OCI-LY7 (cell line): ENCODE data around the gene NAV1. TPM values are rescaled to one million over a fixed set of nuclear protein-coding genes. Genes with fewer than 3 reads are reported as not detected.

Source experiments
- BruUV-seq: library from RNA; stranded (reverse); fragments of 400-500 nt; replicated peaks from 2 replicates; lab custom pipeline; 2021; lab: Mats Ljungman, UMichigan
- CTCF ChIA-PET: fragments of 300-600 bp; sonication (Branson Sonifier 250); formaldehyde crosslinking; loops from one replicate; lab custom pipeline; 2022; ENCODE audit warnings: antibody characterized with exemption; ENCODE audit not compliant: unreplicated experiment; lab: Charles Lee
- POLR2A ChIA-PET: fragments of 300-600 bp; sonication (Branson Sonifier 250); formaldehyde crosslinking; loops from one replicate; lab custom pipeline; 2022; ENCODE audit warnings: antibody characterized with exemption; lab: Charles Lee
- DNase-seq: peaks from one replicate; pipeline ENCODE4 v3.0.0-alpha.2; 2015; ENCODE audit warnings: low spot score
- H2AFZ ChIP-seq: fragments of 200-600 bp; sonication (generic), shearing (Covaris generic); 2 replicates; pipeline ENCODE4 v1.6.1; 2014; ENCODE audit warnings: mild to moderate bottlenecking, antibody characterized with exemption, low read length, moderate library complexity
- H3K27ac ChIP-seq: fragments of 200-600 bp; sonication (generic); 2 replicates; pipeline ENCODE4 v1.5.1; 2014; ENCODE audit warnings: mixed run types, low read depth, mild to moderate bottlenecking, moderate library complexity, low read length, inconsistent platforms; ENCODE audit not compliant: poor library complexity, severe bottlenecking
- H3K36me3 ChIP-seq: fragments of 200-600 bp; sonication (generic); 2 replicates; pipeline ENCODE4 v1.6.1; 2014; ENCODE audit warnings: mild to moderate bottlenecking, antibody characterized with exemption, low read length, moderate library complexity, mixed read lengths; ENCODE audit not compliant: insufficient read depth
- H3K4me1 ChIP-seq: fragments of 200-600 bp; sonication (generic); 2 replicates; pipeline ENCODE4 v1.5.1; 2014; ENCODE audit warnings: mild to moderate bottlenecking, low read length; ENCODE audit not compliant: insufficient read depth, poor library complexity, severe bottlenecking
- H3K4me2 ChIP-seq: fragments of 200-600 bp; sonication (generic); 2 replicates; pipeline ENCODE4 v1.6.1; 2014; ENCODE audit warnings: mild to moderate bottlenecking, low read length
- H3K4me3 ChIP-seq: fragments of 200-600 bp; sonication (generic); 2 replicates; pipeline ENCODE4 v1.5.1; 2014; ENCODE audit warnings: mild to moderate bottlenecking, low read depth, low read length; ENCODE audit not compliant: poor library complexity, severe bottlenecking
- H3K79me2 ChIP-seq: fragments of 200-600 bp; sonication (generic); 2 replicates; pipeline ENCODE4 v1.6.1; 2016; ENCODE audit warnings: low read depth, mild to moderate bottlenecking, low read length, moderate library complexity, mixed read lengths; ENCODE audit not compliant: insufficient read depth
- H3K9me2 ChIP-seq: fragments of 200-600 bp; sonication (generic); 2 replicates; pipeline ENCODE4 v1.6.1; 2016; ENCODE audit warnings: mild to moderate bottlenecking, low read length, mixed read lengths; ENCODE audit not compliant: insufficient read depth
- H3K9me3 ChIP-seq: fragments of 200-600 bp; sonication (generic); 2 replicates; pipeline ENCODE4 v1.6.1; 2014; ENCODE audit warnings: mild to moderate bottlenecking, mixed run types, low read length, mixed read lengths
- H4K20me1 ChIP-seq: fragments of 200-600 bp; sonication (generic); 2 replicates; pipeline ENCODE4 v1.6.1; 2014; ENCODE audit warnings: mild to moderate bottlenecking, antibody characterized with exemption, low read length, moderate library complexity, mixed read lengths; ENCODE audit not compliant: insufficient read depth
- CTCF ChIP-seq: fragments of 200-600 bp; sonication (generic); conservative IDR thresholded peaks from 2 replicates; pipeline ENCODE4 v1.5.1; 2014; ENCODE audit warnings: mild to moderate bottlenecking, antibody characterized with exemption, low read length, moderate library complexity, mixed read lengths
- EZH2phosphoT487 ChIP-seq: fragments of 200-600 bp; sonication (generic); IDR thresholded peaks from 2 replicates; pipeline ENCODE4 v1.6.1; 2018; ENCODE audit warnings: low read depth, borderline replicate concordance, mild to moderate bottlenecking, mixed run types, antibody characterized with exemption, low read length, moderate library complexity, mixed read lengths
- intact Hi-C: fragments of 100-400 bp; cut with micrococcal nuclease; formaldehyde crosslinking; loops from one replicate; pipeline ENCODE4 v1.10.0; 2022; ENCODE audit not compliant: unreplicated experiment
- total RNA-seq, 2 experiments: library from RNA; depleted of rRNA in 1 of 2; stranded (reverse); fragments of >200 nt in 1 of 2; shearing (Covaris generic) in 1 of 2; gene quantifications; 2 replicates each; pipeline ENCODE4 v1.2.3, GENCODE V29; 2014 to 2022

NAV1 gene
- total RNA-seq, 2 experiments from 2014 or later, result 4.2 to 20.7 TPM

- no peak for DNase-seq
- no peaks in the 10 kb centered on the region for H3K9me2 ChIP-seq
- H3K9me3 ChIP-seq, result no peaks in the 10 kb centered on the region
- no peak overlapping the region for H3K4me2 ChIP-seq
- H4K20me1 ChIP-seq, result no peaks in the 10 kb centered on the region
- no peak overlapping the region for H2AFZ ChIP-seq
- H3K79me2 ChIP-seq, result no peaks in the 10 kb centered on the region
- CTCF ChIA-PET, result no interaction called here
- TF ChIP-seq EZH2phosphoT487 (no peak), CTCF (no peak)
- intact Hi-C loops, result no loop called here
- no peaks in the 10 kb centered on the region for H3K36me3 ChIP-seq
- POLR2A ChIA-PET, result interaction anchor here (0.5 kb wide), 1 partner anchor 126 kb away, joined by 3 read pairs; no protein-coding TSS in a partner anchor
- H3K4me3 ChIP-seq, result no peak overlapping the region
- no peaks in the 10 kb centered on the region for H3K4me1 ChIP-seq
- H3K27ac ChIP-seq, result no peak overlapping the region
- no TSS peak for BruUV-seq
These were observed 23.9 kb downstream of the NAV1 start for GRCh38 chr1:201562659-201563405.

GRCh38 chr1:201563406-201563780 is 24.5 kb downstream of the NAV1 start:
- no peak for DNase-seq
- H3K27ac ChIP-seq, result no peak overlapping the region
- POLR2A ChIA-PET, result interaction anchor here (0.5 kb wide), 1 partner anchor 125 kb away, joined by 3 read pairs; no protein-coding TSS in a partner anchor

GRCh38 chr1:201563941-201564340 is 25.0 kb downstream of the NAV1 start:
- CTCF ChIA-PET, result no interaction called here

More at GRCh38 chr1:201563406-201563780, 24.5 kb downstream of the NAV1 start:
- no peak for TF ChIP-seq EZH2phosphoT487
- Histone ChIP-seq H3K4me2 (no peak overlapping the region), H3K36me3 (no peaks in the 10 kb centered on the region), H4K20me1 (no peaks in the 10 kb centered on the region), H3K4me1 (no peaks in the 10 kb centered on the region), H3K9me2 (no peaks in the 10 kb centered on the region), H3K4me3 (no peak overlapping the region), H3K79me2 (no peaks in the 10 kb centered on the region), H2AFZ (no peak overlapping the region), H3K9me3 (no peaks in the 10 kb centered on the region)
- CTCF ChIA-PET, result no interaction called here
- no TSS peak for BruUV-seq
- intact Hi-C loops, result no loop called here

More at GRCh38 chr1:201563941-201564340, 25.0 kb downstream of the NAV1 start:
- intact Hi-C loops, result no loop called here
- H2AFZ ChIP-seq, result no peak overlapping the region
- no peak overlapping the region for H3K27ac ChIP-seq
- H3K4me2 ChIP-seq, result no peak overlapping the region
- H3K36me3 ChIP-seq, result no peaks in the 10 kb centered on the region
- no peak overlapping the region for H3K4me3 ChIP-seq
- no peaks in the 10 kb centered on the region for H3K79me2 ChIP-seq
- TF ChIP-seq EZH2phosphoT487, result no peak
- no peaks in the 10 kb centered on the region for H4K20me1 ChIP-seq
- no peaks in the 10 kb centered on the region for H3K4me1 ChIP-seq
- no peaks in the 10 kb centered on the region for H3K9me2 ChIP-seq
- no peak for DNase-seq
- POLR2A ChIA-PET, result interaction anchor here (0.9 kb wide), 1 partner anchor 13 kb away, joined by 3 read pairs; no protein-coding TSS in a partner anchor
- H3K9me3 ChIP-seq, result no peaks in the 10 kb centered on the region
- BruUV-seq, result no TSS peak
